IPS-20b (cell line): ENCODE results near the gene PUS10.
"Not testable (repeated sequence)": the region's sequence is repeated elsewhere in the genome, so short reads cannot be mapped to it uniquely, and the experiment has no call there.

ENCODE experiments used
- H3K27ac ChIP-seq: one replicate; pipeline ENCODE4 v1.5.1; 2013; ENCODE audit warnings: low read length
- H3K27me3 ChIP-seq: 2 replicates; pipeline ENCODE4 v1.6.1; 2013; ENCODE audit warnings: mild to moderate bottlenecking, low read length, inconsistent platforms; ENCODE audit not compliant: insufficient read depth
- H3K36me3 ChIP-seq: 2 replicates; pipeline ENCODE4 v1.6.1; 2013; ENCODE audit warnings: low read depth, mild to moderate bottlenecking, inconsistent platforms, low read length, moderate library complexity; ENCODE audit not compliant: insufficient read depth
- H3K4me1 ChIP-seq: 2 replicates; pipeline ENCODE4 v1.6.1; 2013; ENCODE audit warnings: mild to moderate bottlenecking, control low read depth, inconsistent platforms, low read length, moderate library complexity; ENCODE audit not compliant: insufficient read depth
- H3K4me3 ChIP-seq: 2 replicates; pipeline ENCODE4 v1.5.1; 2013; ENCODE audit warnings: mild to moderate bottlenecking, low read length, inconsistent platforms
- H3K9ac ChIP-seq: 2 replicates; pipeline ENCODE4 v1.6.1; 2013; ENCODE audit warnings: low read depth, mild to moderate bottlenecking, inconsistent platforms, low read length, moderate library complexity
- H3K9me3 ChIP-seq: 2 replicates; pipeline ENCODE4 v1.6.1; 2013; ENCODE audit warnings: mild to moderate bottlenecking, low read depth, low read length, inconsistent platforms; ENCODE audit not compliant: insufficient read depth

PUS10 gene

GRCh38 chr2:61029533-61029932 lies 11.5 kb upstream of the PUS10 start:
- Histone ChIP-seq H3K4me3 (no peak overlapping the region), H3K27me3 (no peaks in the 10 kb centered on the region), H3K4me1 (no peaks in the 10 kb centered on the region), H3K27ac (no peak overlapping the region), H3K9ac (no peak overlapping the region), H3K9me3 (no peaks in the 10 kb centered on the region), H3K36me3 (peaks cover 47% of the 10 kb centered on the region)

- H3K36me3 ChIP-seq: peaks cover 28% of the 10 kb centered on the region
Observed at GRCh38 chr2:61023670-61024069, 5.6 kb upstream of the PUS10 start.

GRCh38 chr2:61021228-61021660 lies 3.2 kb upstream of the PUS10 start:
- H3K36me3 ChIP-seq: peaks cover 16% of the 10 kb centered on the region
- no peaks in the 10 kb centered on the region for H3K27me3 ChIP-seq
- no peak overlapping the region for H3K9ac ChIP-seq
- no peak overlapping the region for H3K27ac ChIP-seq
- H3K4me3 ChIP-seq: no peak overlapping the region
- peaks cover 4% of the 10 kb centered on the region; the same call in 1 of the 2 replicates for H3K4me1 ChIP-seq
- H3K9me3 ChIP-seq: no peaks in the 10 kb centered on the region

More at GRCh38 chr2:61023670-61024069, 5.6 kb upstream of the PUS10 start:
- H3K9ac ChIP-seq: no peak overlapping the region
- H3K4me3 ChIP-seq: no peak overlapping the region
- H3K27me3 ChIP-seq: no peaks in the 10 kb centered on the region
- H3K9me3 ChIP-seq: no peaks in the 10 kb centered on the region
- H3K27ac ChIP-seq: no peak overlapping the region
- H3K4me1 ChIP-seq: peaks cover 4% of the 10 kb centered on the region; the same call in 1 of the 2 replicates

- no peaks in the 10 kb centered on the region for H3K27me3 ChIP-seq
Observed at GRCh38 chr2:61018798-61019197, 743 bp upstream of the PUS10 start.

GRCh38 chr2:61018318-61018755 lies 282 bp upstream of the PUS10 start:
- Histone ChIP-seq H3K9ac (peak overlapping the region; percentile 98), H3K27me3 (no peaks in the 10 kb centered on the region), H3K36me3 (peaks cover 12% of the 10 kb centered on the region), H3K4me3 (peak overlapping the region; percentile 99), H3K27ac (no peak overlapping the region), H3K9me3 (no peaks in the 10 kb centered on the region), H3K4me1 (peaks cover 4% of the 10 kb centered on the region; the same call in 1 of the 2 replicates)

More at GRCh38 chr2:61018798-61019197, 743 bp upstream of the PUS10 start:
- Histone ChIP-seq H3K9me3 (no peaks in the 10 kb centered on the region), H3K9ac (peak overlapping the region; percentile 98), H3K27ac (no peak overlapping the region), H3K4me3 (peak overlapping the region; percentile 99), H3K36me3 (peaks cover 12% of the 10 kb centered on the region), H3K4me1 (peaks cover 4% of the 10 kb centered on the region; the same call in 1 of the 2 replicates)

- no peaks in the 10 kb centered on the region for H3K9me3 ChIP-seq
- H3K9ac ChIP-seq: peak overlapping the region; percentile 98
- H3K36me3 ChIP-seq: peaks cover 5% of the 10 kb centered on the region; the same call in 1 of the 2 replicates
- H3K4me1 ChIP-seq: peaks cover 4% of the 10 kb centered on the region; the same call in 1 of the 2 replicates
- H3K27ac ChIP-seq: peak overlapping the region; percentile 90
- no peaks in the 10 kb centered on the region for H3K27me3 ChIP-seq
- peak overlapping the region; percentile 99 for H3K4me3 ChIP-seq
Observed at GRCh38 chr2:61017003-61017555, 976 bp downstream of the PUS10 start.

- peak overlapping the region; percentile 98 for H3K9ac ChIP-seq
- peak overlapping the region; percentile 99 for H3K4me3 ChIP-seq
- no peaks in the 10 kb centered on the region for H3K9me3 ChIP-seq
- peaks cover 4% of the 10 kb centered on the region; the same call in 1 of the 2 replicates for H3K36me3 ChIP-seq
- no peak overlapping the region for H3K27ac ChIP-seq
- peaks cover 4% of the 10 kb centered on the region; the same call in 1 of the 2 replicates for H3K4me1 ChIP-seq
- no peaks in the 10 kb centered on the region for H3K27me3 ChIP-seq
Observed at GRCh38 chr2:61016392-61017002, 1.6 kb downstream of the PUS10 start.

GRCh38 chr2:61015976-61016375 lies 2.1 kb downstream of the PUS10 start:
- Histone ChIP-seq H3K9ac (peak overlapping the region; percentile 98; the same call in 1 of the 2 replicates), H3K27me3 (no peaks in the 10 kb centered on the region), H3K27ac (no peak overlapping the region), H3K9me3 (no peaks in the 10 kb centered on the region), H3K36me3 (peaks cover 1% of the 10 kb centered on the region; the same call in 1 of the 2 replicates), H3K4me3 (peak overlapping the region; percentile 99), H3K4me1 (peaks cover 4% of the 10 kb centered on the region; the same call in 1 of the 2 replicates)

- Histone ChIP-seq H3K9me3 (no peaks in the 10 kb centered on the region), H3K9ac (no peak overlapping the region), H3K27ac (no peak overlapping the region), H3K4me1 (peaks cover 4% of the 10 kb centered on the region; the same call in 1 of the 2 replicates), H3K4me3 (no peak overlapping the region), H3K36me3 (no peaks in the 10 kb centered on the region), H3K27me3 (no peaks in the 10 kb centered on the region)
Observed at GRCh38 chr2:61014763-61015162, 3.3 kb downstream of the PUS10 start.

- no peak overlapping the region for H3K9ac ChIP-seq
- no peak overlapping the region for H3K4me3 ChIP-seq
- H3K36me3 ChIP-seq: no peaks in the 10 kb centered on the region
- H3K4me1 ChIP-seq: no peaks in the 10 kb centered on the region; the same call in 1 of the 2 replicates
- no peaks in the 10 kb centered on the region for H3K27me3 ChIP-seq
- no peaks in the 10 kb centered on the region for H3K9me3 ChIP-seq
- no peak overlapping the region for H3K27ac ChIP-seq
Observed at GRCh38 chr2:61013382-61013781, 4.7 kb downstream of the PUS10 start.

- not testable (repeated sequence) for H3K9ac ChIP-seq, H3K4me3 ChIP-seq, H3K27ac ChIP-seq, H3K27me3 ChIP-seq, H3K36me3 ChIP-seq, H3K4me1 ChIP-seq, H3K9me3 ChIP-seq
Observed at GRCh38 chr2:61012303-61012702, 5.8 kb downstream of the PUS10 start.

GRCh38 chr2:61011678-61012077 lies 6.4 kb downstream of the PUS10 start:
- no peaks in the 10 kb centered on the region for H3K27me3 ChIP-seq
- H3K4me3 ChIP-seq: no peak overlapping the region
- H3K4me1 ChIP-seq: no peaks in the 10 kb centered on the region; the same call in 1 of the 2 replicates
- H3K9me3 ChIP-seq: no peaks in the 10 kb centered on the region
- no peaks in the 10 kb centered on the region for H3K36me3 ChIP-seq
- no peak overlapping the region for H3K9ac ChIP-seq
- no peak overlapping the region for H3K27ac ChIP-seq
